Measurements from ENCODE around the gene MARVELD1. TPM values are rescaled to one million over a fixed set of nuclear protein-coding genes. Genes with fewer than 3 reads are reported as not detected.

Gene MARVELD1
- total and polyA plus RNA-seq, 4 donors, result 15.7 to 57.9 (median 24.1) TPM

GRCh38 chr10:97685395-97685958 is 28.1 kb upstream of the MARVELD1 start:
- H3K27ac ChIP-seq (ENCODE audit: low read depth in 1 of 2, low read length in 1 of 2), result peak overlapping the region in 1 of 2 donors; percentile 67
- TF ChIP-seq CTCF (IDR thresholded peaks at IDR 0.05; ENCODE audit: control extremely low read depth, extremely low read depth), result no peak
- H3K27me3 ChIP-seq (ENCODE audit: control insufficient read depth in 3 of 3, insufficient read depth in 3 of 3, low read length in 2 of 3), result no peaks in the 10 kb centered on the region
- no peaks in the 10 kb centered on the region for H3K36me3 ChIP-seq (ENCODE audit: control insufficient read depth in 4 of 4, insufficient read depth in 4 of 4, low read length in 4 of 4)
- ATAC-seq (ENCODE audit: insufficient read depth, low FRiP score), result no peak
- peaks cover 0 to 1% (median 0%) of the 10 kb centered on the region in 4 donors for H3K9me3 ChIP-seq (ENCODE audit: control insufficient read depth in 4 of 4, insufficient read depth in 3 of 4, low read length in 3 of 4)
- peaks cover 0 to 41% (median 19%) of the 10 kb centered on the region in 5 donors for H3K4me1 ChIP-seq (ENCODE audit: control insufficient read depth in 5 of 5, insufficient read depth in 5 of 5, low read length in 5 of 5)
- 43 to 76% methylated on average over 2 of the region's 2 CpGs for WGBS, 2 donors
- peak overlapping the region; percentile 54 for H3K4me3 ChIP-seq
- no peak overlapping the region for H3K9ac ChIP-seq (ENCODE audit: insufficient read depth in 1 of 2, low read length in 2 of 2)
- DNase-seq, result peak; percentile 38 to 62 (median 58)

GRCh38 chr10:97686301-97686961 is 27.1 kb upstream of the MARVELD1 start:
- ATAC-seq (ENCODE audit: insufficient read depth, low FRiP score) (no peak), DNase-seq (no peak)
- Histone ChIP-seq H3K27me3 (ENCODE audit: control insufficient read depth in 3 of 3, insufficient read depth in 3 of 3, low read length in 2 of 3) (no peaks in the 10 kb centered on the region), H3K4me3 (peak overlapping the region; percentile 77), H3K27ac (ENCODE audit: low read depth in 1 of 2, low read length in 1 of 2) (peak overlapping the region; percentile 86 to 95), H3K36me3 (ENCODE audit: control insufficient read depth in 4 of 4, insufficient read depth in 4 of 4, low read length in 4 of 4) (no peaks in the 10 kb centered on the region), H3K9ac (ENCODE audit: insufficient read depth in 1 of 2, low read length in 2 of 2) (peak overlapping the region; percentile 67 to 73), H3K4me1 (ENCODE audit: control insufficient read depth in 5 of 5, insufficient read depth in 5 of 5, low read length in 5 of 5) (peaks cover 0 to 41% (median 19%) of the 10 kb centered on the region in 5 donors), H3K9me3 (ENCODE audit: control insufficient read depth in 4 of 4, insufficient read depth in 3 of 4, low read length in 3 of 4) (peaks cover 0 to 1% (median 0%) of the 10 kb centered on the region in 4 donors)
- no peak for TF ChIP-seq CTCF (IDR thresholded peaks at IDR 0.05; ENCODE audit: control extremely low read depth, extremely low read depth)
- 17 to 23% methylated on average over 14 of the region's 14 CpGs for WGBS, 2 donors

- peak within 1 kb of the TSS; percentile 86 to 95 for H3K27ac ChIP-seq (ENCODE audit: low read depth in 1 of 2, low read length in 1 of 2)
- DNase-seq, result peak; percentile 98 to 99 (median 98)
- ATAC-seq (ENCODE audit: insufficient read depth, low FRiP score), result peak; percentile 96
- peaks cover 0 to 41% (median 19%) of the 10 kb centered on the region in 5 donors for H3K4me1 ChIP-seq (ENCODE audit: control insufficient read depth in 5 of 5, insufficient read depth in 5 of 5, low read length in 5 of 5)
- H3K4me3 ChIP-seq, result peak within 1 kb of the TSS; percentile 77
- H3K9ac ChIP-seq (ENCODE audit: insufficient read depth in 1 of 2, low read length in 2 of 2), result peak within 1 kb of the TSS; percentile 67 to 86
- H3K27me3 ChIP-seq (ENCODE audit: control insufficient read depth in 3 of 3, insufficient read depth in 3 of 3, low read length in 2 of 3), result no peaks in the 10 kb centered on the region
- H3K9me3 ChIP-seq (ENCODE audit: control insufficient read depth in 4 of 4, insufficient read depth in 3 of 4, low read length in 3 of 4), result peaks cover 0 to 1% (median 0%) of the 10 kb centered on the region in 4 donors
- 1% methylated on average over 72 to 78 of the region's 78 CpGs for WGBS, 2 donors
- no peaks in the 10 kb centered on the region for H3K36me3 ChIP-seq (ENCODE audit: control insufficient read depth in 4 of 4, insufficient read depth in 4 of 4, low read length in 4 of 4)
- no peak for TF ChIP-seq CTCF (IDR thresholded peaks at IDR 0.05; ENCODE audit: control extremely low read depth, extremely low read depth)
Measured at GRCh38 chr10:97686962-97687784, 26.4 kb upstream of the MARVELD1 start, which contains the start of gene AVPI1. Gene AVPI1 (minus strand): TSS chr10:97687241. CDS start chr10:97679905, 7,336 bp downstream.
